K562 (cell line): Measurements from ENCODE around the gene MIB2. TPM values are rescaled to one million over a fixed set of nuclear protein-coding genes. Genes with fewer than 3 reads are reported as not detected.

ENCODE experiments used
- ARNT ChIP-seq, 2 experiments: fragments of 450-650 bp; IDR thresholded peaks; 2 replicates each; pipeline ENCODE4 v1.6.1; 2016; ENCODE audit warnings: mild to moderate bottlenecking in 1 of 2
- CBX5 ChIP-seq: IDR thresholded peaks from 2 replicates; pipeline ENCODE4 v1.6.1; 2014; ENCODE audit warnings: low read depth, borderline replicate concordance
- ESRRA ChIP-seq: fragments of 450-650 bp; IDR thresholded peaks from 2 replicates; pipeline ENCODE4 v1.6.1; 2014; ENCODE audit warnings: low read depth, mild to moderate bottlenecking, moderate library complexity, borderline replicate concordance
- FOXJ2 ChIP-seq: fragments of 200-800 bp; sonication (Bioruptor generic); IDR thresholded peaks from 2 replicates; pipeline ENCODE4 v1.6.1; 2016; ENCODE audit warnings: missing genetic modification characterization, missing compliant biosample characterization
- JUNB ChIP-seq: fragments of 450-650 bp; formaldehyde crosslinking; conservative IDR thresholded peaks from 2 replicates; pipeline ENCODE4 v1.4.0; 2020; ENCODE audit warnings: mild to moderate bottlenecking
- KLF1 ChIP-seq: fragments of 450-650 bp; IDR thresholded peaks from 2 replicates; pipeline ENCODE4 v1.6.1; 2016; ENCODE audit warnings: missing genetic modification characterization, missing compliant biosample characterization
- KLF16 ChIP-seq: IDR thresholded peaks from 2 replicates; pipeline ENCODE4 v1.6.1; 2016; ENCODE audit warnings: antibody characterized with exemption
- MTA3 ChIP-seq: fragments of 450-650 bp; formaldehyde crosslinking; IDR thresholded peaks from 2 replicates; pipeline ENCODE4 v1.6.1; 2017; ENCODE audit warnings: mild to moderate bottlenecking, borderline replicate concordance
- PCBP1 ChIP-seq: fragments of 200-400 bp; formaldehyde crosslinking; IDR thresholded peaks from 2 replicates; pipeline ENCODE4 v1.6.1; 2018; ENCODE audit warnings: mild to moderate bottlenecking, low read depth, low read length; ENCODE audit not compliant: poor library complexity, severe bottlenecking
- RBM39 ChIP-seq: fragments of 200-400 bp; formaldehyde crosslinking; optimal IDR thresholded peaks from 2 replicates; pipeline ENCODE3; 2018; ENCODE audit warnings: low read depth, low read length
- SETDB1 ChIP-seq: IDR thresholded peaks from one replicate; pipeline ENCODE4 v1.6.1; 2012; ENCODE audit warnings: low read length, control low read depth, inconsistent platforms
- SMC3 ChIP-seq: conservative IDR thresholded peaks from 2 replicates; pipeline ENCODE4 v1.6.1; 2011; ENCODE audit warnings: low read depth, low read length, improper control_type of control experiment; ENCODE audit not compliant: insufficient read depth
- STAG1 ChIP-seq: sonication (generic); formaldehyde crosslinking; IDR thresholded peaks from 2 replicates; pipeline ENCODE4 v1.5.0; 2020; ENCODE audit warnings: missing genetic modification reagents, borderline replicate concordance
- TCFL5 ChIP-seq: fragments of 250-450 bp; sonication (Bioruptor Pico); conservative IDR thresholded peaks from 2 replicates; pipeline ENCODE4 v1.6.1; 2021; ENCODE audit warnings: mild to moderate bottlenecking, moderate library complexity, matching md5 sums
- WHSC1 ChIP-seq: IDR thresholded peaks from one replicate; pipeline ENCODE4 v1.6.1; 2012; ENCODE audit warnings: low read length, control low read depth, inconsistent platforms
- ZFX ChIP-seq: sonication (generic); formaldehyde crosslinking; IDR thresholded peaks from 2 replicates; pipeline ENCODE4 v1.8.0; 2022; ENCODE audit warnings: mild to moderate bottlenecking, missing genetic modification reagents, moderate library complexity
- ZNF143 ChIP-seq: sonication (generic); formaldehyde crosslinking; IDR thresholded peaks from 2 replicates; pipeline ENCODE4 v1.9.0; 2022; ENCODE audit warnings: mild to moderate bottlenecking, missing genetic modification reagents
- polyA plus RNA-seq, 8 experiments: library from polyadenylated mRNA; depleted of rRNA in 4 of 8; stranded (reverse) in 5 of 8; unstranded in 3 of 8; fragments of >200 nt; fragmentation: Nextera tagmentation in 2 of 8; fragmentation: Illumina TruSeq in 1 of 8; extraction: Ambion mirVana in 2 of 8; extraction: Trizol in 1 of 8; gene quantifications; 2 replicates each; pipeline versions ENCODE4 v1.2.1 to v1.2.3, GENCODE V29; 2011 to 2014; ENCODE audit warnings: inconsistent platforms in 1 of 8, missing spikeins in 1 of 8
- total RNA-seq, 7 experiments: library from RNA; depleted of rRNA in 6 of 7; stranded (reverse); fragments of >200 nt in 6 of 7; fragmentation: Illumina TruSeq in 2 of 7; extraction: Trizol in 2 of 7; gene quantifications; 2 replicates each; pipeline versions ENCODE4 v1.2.1 to v1.2.3, GENCODE V29; 2011 to 2021; ENCODE audit warnings: low replicate concordance in 1 of 7
- TF ChIP-seq, protein P1 (sequence below): fragments of 250-450 bp; sonication (Bioruptor Pico); IDR thresholded peaks from 2 replicates; pipeline ENCODE4 v1.4.0; 2020; ENCODE audit warnings: borderline replicate concordance
- TF ChIP-seq, protein P2 (sequence below): fragments of 450-650 bp; formaldehyde crosslinking; IDR thresholded peaks from 2 replicates; pipeline ENCODE4 v1.4.0; 2020; ENCODE audit warnings: mild to moderate bottlenecking, moderate library complexity
- TF ChIP-seq, protein P3 (sequence below): fragments of 450-650 bp; formaldehyde crosslinking; IDR thresholded peaks from 2 replicates; pipeline ENCODE4 v1.4.0; 2020; ENCODE audit warnings: mild to moderate bottlenecking, moderate library complexity
- TF ChIP-seq, protein P4 (sequence below), 2 experiments: fragments of 450-650 bp in 1 of 2; IDR thresholded peaks; 2 replicates each; pipeline ENCODE4 v1.6.1; 2011 to 2017; ENCODE audit warnings: low read depth in 2 of 2, antibody characterized with exemption in 1 of 2, borderline replicate concordance in 1 of 2, low read length in 1 of 2, mild to moderate bottlenecking in 1 of 2, mixed read lengths in 1 of 2; ENCODE audit not compliant: control insufficient read depth in 1 of 2

The MIB2 gene
- total and polyA plus RNA-seq, 9 of the 15 experiments (the other 6 are each of a cell fraction or from before 2014, with no cell fraction given): 0.04 to 17.0 (median 4.9) TPM; not detected in 1

GRCh38 chr1:1574721-1575537 is 40.4 kb upstream of the MIB2 start, which contains the start of gene SSU72 (continued):
- TF ChIP-seq, protein P1, sequence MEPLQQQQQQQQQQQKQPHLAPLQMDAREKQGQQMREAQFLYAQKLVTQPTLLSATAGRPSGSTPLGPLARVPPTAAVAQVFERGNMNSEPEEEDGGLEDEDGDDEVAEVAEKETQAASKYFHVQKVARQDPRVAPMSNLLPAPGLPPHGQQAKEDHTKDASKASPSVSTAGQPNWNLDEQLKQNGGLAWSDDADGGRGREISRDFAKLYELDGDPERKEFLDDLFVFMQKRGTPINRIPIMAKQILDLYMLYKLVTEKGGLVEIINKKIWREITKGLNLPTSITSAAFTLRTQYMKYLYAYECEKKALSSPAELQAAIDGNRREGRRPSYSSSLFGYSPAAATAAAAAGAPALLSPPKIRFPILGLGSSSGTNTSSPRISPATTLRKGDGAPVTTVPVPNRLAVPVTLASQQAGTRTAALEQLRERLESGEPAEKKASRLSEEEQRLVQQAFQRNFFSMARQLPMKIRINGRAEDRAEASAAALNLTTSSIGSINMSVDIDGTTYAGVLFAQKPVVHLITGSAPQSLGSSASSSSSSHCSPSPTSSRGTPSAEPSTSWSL: no peak
- TF ChIP-seq STAG1 (CRISPR knock-in tag): no peak
- TF ChIP-seq, protein P2, sequence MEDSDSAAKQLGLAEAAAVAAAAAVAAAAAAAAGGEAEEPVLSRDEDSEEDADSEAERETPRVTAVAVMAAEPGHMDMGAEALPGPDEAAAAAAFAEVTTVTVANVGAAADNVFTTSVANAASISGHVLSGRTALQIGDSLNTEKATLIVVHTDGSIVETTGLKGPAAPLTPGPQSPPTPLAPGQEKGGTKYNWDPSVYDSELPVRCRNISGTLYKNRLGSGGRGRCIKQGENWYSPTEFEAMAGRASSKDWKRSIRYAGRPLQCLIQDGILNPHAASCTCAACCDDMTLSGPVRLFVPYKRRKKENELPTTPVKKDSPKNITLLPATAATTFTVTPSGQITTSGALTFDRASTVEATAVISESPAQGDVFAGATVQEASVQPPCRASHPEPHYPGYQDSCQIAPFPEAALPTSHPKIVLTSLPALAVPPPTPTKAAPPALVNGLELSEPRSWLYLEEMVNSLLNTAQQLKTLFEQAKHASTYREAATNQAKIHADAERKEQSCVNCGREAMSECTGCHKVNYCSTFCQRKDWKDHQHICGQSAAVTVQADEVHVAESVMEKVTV: no peak
- TF ChIP-seq, protein P3, sequence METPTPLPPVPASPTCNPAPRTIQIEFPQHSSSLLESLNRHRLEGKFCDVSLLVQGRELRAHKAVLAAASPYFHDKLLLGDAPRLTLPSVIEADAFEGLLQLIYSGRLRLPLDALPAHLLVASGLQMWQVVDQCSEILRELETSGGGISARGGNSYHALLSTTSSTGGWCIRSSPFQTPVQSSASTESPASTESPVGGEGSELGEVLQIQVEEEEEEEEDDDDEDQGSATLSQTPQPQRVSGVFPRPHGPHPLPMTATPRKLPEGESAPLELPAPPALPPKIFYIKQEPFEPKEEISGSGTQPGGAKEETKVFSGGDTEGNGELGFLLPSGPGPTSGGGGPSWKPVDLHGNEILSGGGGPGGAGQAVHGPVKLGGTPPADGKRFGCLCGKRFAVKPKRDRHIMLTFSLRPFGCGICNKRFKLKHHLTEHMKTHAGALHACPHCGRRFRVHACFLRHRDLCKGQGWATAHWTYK (CRISPR knock-in tag): no peak
- no peak for TF ChIP-seq WHSC1
- peak; percentile 97 for TF ChIP-seq ZFX
- no peak for TF ChIP-seq ARNT (IDR thresholded peaks at IDR 0.05)
- TF ChIP-seq KLF1 (tag): peak; percentile 95
- TF ChIP-seq TCFL5: no peak
- TF ChIP-seq SETDB1: no peak
- TF ChIP-seq JUNB (CRISPR knock-in tag): no peak
- peak; percentile 28; the same call in 1 of the 2 replicates for TF ChIP-seq ESRRA
- TF ChIP-seq, protein P4, sequence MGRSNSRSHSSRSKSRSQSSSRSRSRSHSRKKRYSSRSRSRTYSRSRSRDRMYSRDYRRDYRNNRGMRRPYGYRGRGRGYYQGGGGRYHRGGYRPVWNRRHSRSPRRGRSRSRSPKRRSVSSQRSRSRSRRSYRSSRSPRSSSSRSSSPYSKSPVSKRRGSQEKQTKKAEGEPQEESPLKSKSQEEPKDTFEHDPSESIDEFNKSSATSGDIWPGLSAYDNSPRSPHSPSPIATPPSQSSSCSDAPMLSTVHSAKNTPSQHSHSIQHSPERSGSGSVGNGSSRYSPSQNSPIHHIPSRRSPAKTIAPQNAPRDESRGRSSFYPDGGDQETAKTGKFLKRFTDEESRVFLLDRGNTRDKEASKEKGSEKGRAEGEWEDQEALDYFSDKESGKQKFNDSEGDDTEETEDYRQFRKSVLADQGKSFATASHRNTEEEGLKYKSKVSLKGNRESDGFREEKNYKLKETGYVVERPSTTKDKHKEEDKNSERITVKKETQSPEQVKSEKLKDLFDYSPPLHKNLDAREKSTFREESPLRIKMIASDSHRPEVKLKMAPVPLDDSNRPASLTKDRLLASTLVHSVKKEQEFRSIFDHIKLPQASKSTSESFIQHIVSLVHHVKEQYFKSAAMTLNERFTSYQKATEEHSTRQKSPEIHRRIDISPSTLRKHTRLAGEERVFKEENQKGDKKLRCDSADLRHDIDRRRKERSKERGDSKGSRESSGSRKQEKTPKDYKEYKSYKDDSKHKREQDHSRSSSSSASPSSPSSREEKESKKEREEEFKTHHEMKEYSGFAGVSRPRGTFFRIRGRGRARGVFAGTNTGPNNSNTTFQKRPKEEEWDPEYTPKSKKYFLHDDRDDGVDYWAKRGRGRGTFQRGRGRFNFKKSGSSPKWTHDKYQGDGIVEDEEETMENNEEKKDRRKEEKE (IDR thresholded peaks at IDR 0.05; ENCODE audit: borderline replicate concordance in 1 of 2, control insufficient read depth in 1 of 2, low read depth in 2 of 2, low read length in 1 of 2): no peak
- peak; percentile 36 for TF ChIP-seq PCBP1
- TF ChIP-seq SMC3: no peak
- no peak for TF ChIP-seq RBM39
- no peak for TF ChIP-seq KLF16
- TF ChIP-seq CBX5: no peak; the same call in 1 of the 2 replicates
- no peak for TF ChIP-seq FOXJ2 (tag)
- peak; percentile 14 for TF ChIP-seq ZNF143 (CRISPR knock-in tag)
- peak; percentile 27 for TF ChIP-seq MTA3
